ENCODE measurements around the gene XRCC4.

GRCh38 chr5:83035373-83036100, 41.8 kb upstream of the XRCC4 start:
- TF ChIP-seq CTCF (conservative IDR thresholded peaks at IDR 0.05 in 1 of 2, IDR thresholded peaks at IDR 0.05 in 1 of 2; ENCODE audit: extremely low read depth in 1 of 2, insufficient read depth in 1 of 2, low read depth in 1 of 2, low read length in 2 of 2) (no peak), EZH2 (IDR thresholded peaks at IDR 0.05; ENCODE audit: borderline replicate concordance, low read length) (no peak)
